SK-N-SH treated with all-trans-retinoic acid at 6 μM for 48 hours (cell line): Measurements from ENCODE around the gene GREM2.

Experiments used
- ATAC-seq: fragments of 200-7000 bp; cut with Tn5 transposase; 3 replicates; pipeline ENCODE4 v1.9.1; 2020; ENCODE audit warnings: mild to moderate bottlenecking, moderate library complexity
- ARNTL ChIP-seq: fragments of 450-650 bp; formaldehyde crosslinking; IDR thresholded peaks from 2 replicates; pipeline ENCODE4 v1.5.0; 2020; ENCODE audit warnings: low read depth, mild to moderate bottlenecking, moderate library complexity, borderline replicate concordance
- CSDC2 ChIP-seq: fragments of 250-450 bp; sonication (Bioruptor Pico); IDR thresholded peaks from 2 replicates; pipeline ENCODE4 v1.5.0; 2020; ENCODE audit warnings: mild to moderate bottlenecking, moderate library complexity
- CSRNP3 ChIP-seq: fragments of 250-450 bp; sonication (Bioruptor Pico); IDR thresholded peaks from 2 replicates; pipeline ENCODE4 v1.5.1; 2021; ENCODE audit warnings: mild to moderate bottlenecking, moderate library complexity
- GLIS3 ChIP-seq: fragments of 250-450 bp; sonication (Bioruptor Pico); IDR thresholded peaks from 2 replicates; pipeline ENCODE4 v1.5.0; 2020; ENCODE audit warnings: mild to moderate bottlenecking, moderate library complexity
- ISL1 ChIP-seq: fragments of 250-450 bp; sonication (Bioruptor Pico); IDR thresholded peaks from 2 replicates; pipeline ENCODE4 v2.1.2; 2022; ENCODE audit warnings: mild to moderate bottlenecking, moderate library complexity
- OSR1 ChIP-seq: fragments of 250-450 bp; sonication (Bioruptor Pico); IDR thresholded peaks from 2 replicates; pipeline ENCODE4 v1.8.0; 2022; ENCODE audit warnings: moderate library complexity, mild to moderate bottlenecking, inconsistent platforms
- PATZ1 ChIP-seq: fragments of 250-450 bp; sonication (Bioruptor Pico); IDR thresholded peaks from 2 replicates; pipeline ENCODE4 v1.8.0; 2020; ENCODE audit warnings: mild to moderate bottlenecking, moderate library complexity, borderline replicate concordance
- PPARA ChIP-seq: fragments of 250-450 bp; sonication (Bioruptor Pico); IDR thresholded peaks from 2 replicates; pipeline ENCODE4 v1.5.0; 2020; ENCODE audit warnings: mild to moderate bottlenecking, borderline replicate concordance
- RARB ChIP-seq: fragments of 250-450 bp; sonication (Bioruptor Pico); IDR thresholded peaks from 2 replicates; pipeline ENCODE4 v1.8.0; 2021; ENCODE audit warnings: mild to moderate bottlenecking, moderate library complexity
- SNAI2 ChIP-seq: fragments of 250-450 bp; sonication (Bioruptor Pico); IDR thresholded peaks from 2 replicates; pipeline ENCODE4 v1.5.0; 2020; ENCODE audit warnings: mild to moderate bottlenecking, moderate library complexity
- TCF4 ChIP-seq: fragments of 250-450 bp; sonication (Bioruptor Pico); IDR thresholded peaks from 2 replicates; pipeline ENCODE4 v1.8.0; 2021; ENCODE audit warnings: mild to moderate bottlenecking, moderate library complexity, borderline replicate concordance
- TSHZ2 ChIP-seq: fragments of 250-450 bp; sonication (Bioruptor Pico); IDR thresholded peaks from 2 replicates; pipeline ENCODE4 v1.5.0; 2020; ENCODE audit warnings: mild to moderate bottlenecking, moderate library complexity
- ZC3H10 ChIP-seq: fragments of 250-450 bp; sonication (Bioruptor Pico); IDR thresholded peaks from 2 replicates; pipeline ENCODE4 v1.5.1; 2021; ENCODE audit warnings: mild to moderate bottlenecking, moderate library complexity
- ZFP3 ChIP-seq: fragments of 250-450 bp; sonication (Bioruptor Pico); IDR thresholded peaks from 2 replicates; pipeline ENCODE4 v1.5.0; 2020; ENCODE audit warnings: mild to moderate bottlenecking, moderate library complexity
- ZFP30 ChIP-seq: fragments of 450-650 bp; formaldehyde crosslinking; IDR thresholded peaks from 2 replicates; pipeline ENCODE4 v1.5.0; 2022; ENCODE audit warnings: mild to moderate bottlenecking, moderate library complexity
- ZNF565 ChIP-seq: fragments of 450-650 bp; formaldehyde crosslinking; conservative IDR thresholded peaks from 2 replicates; pipeline ENCODE4 v1.5.0; 2020; ENCODE audit warnings: low read depth, mild to moderate bottlenecking, moderate library complexity
- ZNF70 ChIP-seq: fragments of 450-650 bp; formaldehyde crosslinking; IDR thresholded peaks from 2 replicates; pipeline ENCODE4 v1.5.0; 2020; ENCODE audit warnings: mild to moderate bottlenecking, moderate library complexity
- TF ChIP-seq, protein P1 (sequence below): fragments of 250-450 bp; sonication (Bioruptor Pico); IDR thresholded peaks from 2 replicates; pipeline ENCODE4 v1.8.0; 2021; ENCODE audit warnings: low read depth, mild to moderate bottlenecking, moderate library complexity, borderline replicate concordance

The GREM2 gene

GRCh38 chr1:240478536-240478935, 133.4 kb downstream of the GREM2 start:
- TF ChIP-seq ARNTL, result no peak
- TF ChIP-seq ZNF70 (CRISPR knock-in tag), result no peak
- TF ChIP-seq GLIS3 (CRISPR knock-in tag), result no peak
- TF ChIP-seq ZFP3 (CRISPR knock-in tag), result no peak
- no peak for TF ChIP-seq TSHZ2 (CRISPR knock-in tag)
- TF ChIP-seq CSRNP3 (CRISPR knock-in tag), result no peak
- TF ChIP-seq PATZ1 (CRISPR knock-in tag), result no peak
- TF ChIP-seq CSDC2 (CRISPR knock-in tag), result no peak
- TF ChIP-seq SNAI2 (CRISPR knock-in tag), result no peak
- no peak for TF ChIP-seq TCF4
- no peak for TF ChIP-seq OSR1
- TF ChIP-seq ZNF565 (CRISPR knock-in tag), result no peak
- no peak for TF ChIP-seq ISL1 (CRISPR knock-in tag)
- TF ChIP-seq ZFP30, result no peak
- TF ChIP-seq RARB (CRISPR knock-in tag), result no peak
- TF ChIP-seq PPARA (CRISPR knock-in tag), result no peak
- TF ChIP-seq, protein P1, sequence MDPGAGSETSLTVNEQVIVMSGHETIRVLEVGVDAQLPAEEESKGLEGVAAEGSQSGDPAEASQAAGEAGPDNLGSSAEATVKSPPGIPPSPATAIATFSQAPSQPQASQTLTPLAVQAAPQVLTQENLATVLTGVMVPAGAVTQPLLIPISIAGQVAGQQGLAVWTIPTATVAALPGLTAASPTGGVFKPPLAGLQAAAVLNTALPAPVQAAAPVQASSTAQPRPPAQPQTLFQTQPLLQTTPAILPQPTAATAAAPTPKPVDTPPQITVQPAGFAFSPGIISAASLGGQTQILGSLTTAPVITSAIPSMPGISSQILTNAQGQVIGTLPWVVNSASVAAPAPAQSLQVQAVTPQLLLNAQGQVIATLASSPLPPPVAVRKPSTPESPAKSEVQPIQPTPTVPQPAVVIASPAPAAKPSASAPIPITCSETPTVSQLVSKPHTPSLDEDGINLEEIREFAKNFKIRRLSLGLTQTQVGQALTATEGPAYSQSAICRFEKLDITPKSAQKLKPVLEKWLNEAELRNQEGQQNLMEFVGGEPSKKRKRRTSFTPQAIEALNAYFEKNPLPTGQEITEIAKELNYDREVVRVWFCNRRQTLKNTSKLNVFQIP, result no peak
- no peak for ATAC-seq

DNA sequence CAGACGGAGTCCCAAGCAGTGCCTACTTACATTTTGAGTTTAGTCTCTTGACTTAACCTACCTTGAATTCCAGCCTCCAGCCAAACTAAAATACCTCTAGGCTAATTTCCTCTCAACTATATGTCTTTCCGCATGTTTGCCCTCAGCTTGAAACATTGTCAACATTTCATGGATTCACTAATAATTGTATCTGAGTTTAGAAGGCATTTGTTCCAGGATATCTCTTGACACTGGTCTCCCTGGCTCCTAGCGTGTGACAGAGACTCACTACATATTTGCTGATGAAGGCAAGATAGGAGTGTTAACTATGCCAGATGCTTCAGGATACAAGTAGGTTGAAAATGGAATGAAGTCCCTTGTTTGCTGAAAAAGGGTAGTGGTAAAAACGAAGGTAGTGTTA, 136.1 kb downstream of the GREM2 start:
- TF ChIP-seq GLIS3 (CRISPR knock-in tag) (no peak), TSHZ2 (CRISPR knock-in tag) (no peak), ZC3H10 (CRISPR knock-in tag) (no peak), ZNF70 (CRISPR knock-in tag) (no peak), PATZ1 (CRISPR knock-in tag) (no peak), ZFP30 (no peak), OSR1 (no peak), ARNTL (no peak), TCF4 (no peak)
- TF ChIP-seq, protein P1, result no peak
- no peak for ATAC-seq
